ENCODE measurements around the gene ZSWIM6.

The ZSWIM6 gene

GRCh38 chr5:61567337-61567736, 235.3 kb downstream of the ZSWIM6 start:
- DNase-seq = no peak

DNA sequence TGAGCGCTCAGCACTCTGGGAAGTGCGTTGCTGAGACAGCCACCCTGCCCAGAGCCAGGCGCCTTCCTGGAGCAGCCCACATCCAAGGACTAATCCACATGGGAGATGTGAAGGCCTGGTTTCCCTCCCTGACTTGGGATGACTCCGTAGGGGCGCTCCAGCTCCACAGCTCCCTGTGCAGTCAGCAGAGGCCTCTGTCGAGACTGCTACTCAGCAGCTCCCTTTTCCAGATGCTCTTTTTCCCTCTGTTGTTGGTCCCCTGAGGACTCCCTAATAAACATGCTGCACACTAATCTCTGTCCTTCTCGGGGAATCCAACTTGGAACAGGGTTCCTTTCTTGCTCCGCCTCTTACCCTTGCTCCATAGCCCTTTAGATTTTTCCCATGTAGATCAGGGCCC, 237.3 kb downstream of the ZSWIM6 start:
- no peak for DNase-seq

- no peak for DNase-seq
Observed at GRCh38 chr5:61570767-61571166, 238.7 kb downstream of the ZSWIM6 start.

- DNase-seq = no peak
Observed at GRCh38 chr5:61572959-61573358, 240.9 kb downstream of the ZSWIM6 start.

GRCh38 chr5:61575103-61575502, 243.0 kb downstream of the ZSWIM6 start:
- no peak for DNase-seq

- DNase-seq = no peak
Observed at GRCh38 chr5:61575581-61575980, 243.5 kb downstream of the ZSWIM6 start.

DNA sequence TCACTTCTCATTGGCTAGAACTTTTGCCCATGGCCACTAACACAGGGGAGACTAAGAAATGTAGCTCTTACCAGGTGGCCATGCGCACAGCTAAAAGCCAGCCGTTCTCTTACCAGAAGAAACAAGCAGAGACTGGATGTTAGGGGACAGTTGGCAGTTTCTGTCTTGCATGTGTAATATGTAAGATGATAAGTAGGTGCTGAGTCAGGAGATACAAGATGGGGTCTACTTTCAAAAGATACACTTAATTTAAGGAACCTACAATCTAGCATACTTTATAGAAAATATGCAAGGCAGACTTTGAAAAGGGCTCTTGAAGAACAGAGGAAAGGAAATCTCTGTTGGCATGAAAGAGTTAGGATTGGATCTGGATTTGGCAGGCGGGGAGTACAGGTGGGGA, 244.5 kb downstream of the ZSWIM6 start:
- DNase-seq = no peak

- DNase-seq = no peak
Observed at GRCh38 chr5:61578858-61579503, 246.9 kb downstream of the ZSWIM6 start.

GRCh38 chr5:61582205-61582820, 250.3 kb downstream of the ZSWIM6 start:
- no peak for DNase-seq

- DNase-seq = no peak
Observed at GRCh38 chr5:61582887-61583286, 250.8 kb downstream of the ZSWIM6 start.

DNA sequence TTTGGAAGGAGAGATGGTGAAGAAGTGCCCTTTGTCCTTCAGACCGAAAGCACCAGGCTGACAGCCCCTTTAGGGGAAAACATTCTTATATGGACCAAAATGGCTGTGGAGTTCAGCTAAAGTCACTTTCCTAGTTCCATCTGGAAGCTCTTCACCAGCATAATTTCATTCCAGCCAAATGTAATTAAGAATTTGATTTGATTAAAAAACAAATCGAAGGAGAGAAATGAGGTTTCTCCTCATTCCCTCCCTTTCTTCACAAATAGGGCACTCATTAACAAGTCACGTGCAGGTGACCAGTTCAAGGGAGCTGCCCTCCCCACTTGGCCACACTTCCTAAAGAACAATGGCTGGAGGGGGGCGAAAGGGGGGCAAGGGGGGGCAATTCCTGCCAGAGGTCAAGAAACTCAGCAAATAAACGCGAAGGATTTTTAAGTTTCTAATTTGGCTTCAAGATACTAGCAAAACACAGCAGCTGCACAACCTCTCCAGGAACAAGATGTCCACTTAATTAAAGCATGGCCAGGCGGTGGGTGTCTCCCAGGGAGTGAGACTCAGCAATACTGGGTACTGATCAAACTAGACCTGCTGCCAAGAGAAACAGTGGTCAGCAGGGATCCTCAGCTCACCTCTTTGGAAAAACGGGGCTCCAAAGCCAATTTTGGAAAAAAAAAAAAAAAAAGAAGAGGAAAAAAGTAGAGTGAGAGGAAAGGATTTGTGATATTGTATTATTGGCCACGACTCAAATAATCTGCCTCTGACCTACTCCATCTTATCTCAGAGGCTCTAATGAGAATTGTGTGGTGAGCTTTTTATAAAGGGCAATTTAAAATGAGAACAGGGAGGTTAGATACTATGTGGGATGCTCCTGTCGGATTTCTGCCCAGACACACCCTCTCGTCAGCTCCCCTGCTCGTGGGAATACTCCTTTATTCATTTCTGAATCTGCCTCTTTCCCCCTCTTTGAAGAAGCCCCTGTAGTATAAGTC, 254.3 kb downstream of the ZSWIM6 start:
- no peak for DNase-seq

- DNase-seq = no peak
Observed at GRCh38 chr5:61587125-61587524, 255.1 kb downstream of the ZSWIM6 start.

DNA sequence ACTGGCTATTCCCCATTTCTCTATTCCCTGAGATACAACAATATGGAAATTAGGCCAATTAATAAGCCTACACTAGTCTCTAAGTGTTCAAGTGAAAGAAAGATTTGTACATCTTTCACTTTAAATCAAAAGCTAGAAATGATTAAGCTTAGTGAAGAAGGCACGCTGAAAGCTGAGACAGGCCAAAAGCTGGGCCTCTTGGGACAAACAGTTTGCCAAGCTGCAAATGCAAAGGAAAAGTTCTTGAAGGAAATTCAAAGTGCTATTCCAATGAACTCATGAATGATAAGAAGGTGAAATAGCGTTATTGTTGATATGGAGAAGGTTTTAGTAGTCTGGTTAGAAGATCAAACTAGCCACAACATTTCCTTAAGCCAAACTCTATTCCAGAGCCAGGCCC, 256.2 kb downstream of the ZSWIM6 start:
- DNase-seq = no peak

- DNase-seq = no peak
Observed at GRCh38 chr5:61589946-61590345, 257.9 kb downstream of the ZSWIM6 start.

DNA sequence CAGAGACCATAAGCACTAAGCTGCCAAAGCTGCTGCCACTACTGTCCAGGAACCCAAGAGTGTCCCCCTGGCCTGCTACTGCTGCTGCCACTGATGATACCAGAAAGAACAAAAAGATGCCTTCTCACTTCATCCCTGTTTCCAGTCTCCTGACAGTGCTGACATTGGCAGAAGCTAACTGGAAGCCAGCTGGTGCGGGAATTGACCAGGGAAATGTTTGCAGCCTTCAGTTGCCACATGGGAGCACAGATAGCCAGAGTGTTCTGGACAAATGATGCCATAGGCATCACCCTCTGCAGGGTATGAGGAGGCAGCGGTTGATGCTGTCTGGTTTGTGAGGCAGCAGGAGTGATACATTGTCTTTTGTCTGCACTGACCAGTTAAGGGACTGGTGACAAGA, 258.4 kb downstream of the ZSWIM6 start:
- DNase-seq = no peak

DNA sequence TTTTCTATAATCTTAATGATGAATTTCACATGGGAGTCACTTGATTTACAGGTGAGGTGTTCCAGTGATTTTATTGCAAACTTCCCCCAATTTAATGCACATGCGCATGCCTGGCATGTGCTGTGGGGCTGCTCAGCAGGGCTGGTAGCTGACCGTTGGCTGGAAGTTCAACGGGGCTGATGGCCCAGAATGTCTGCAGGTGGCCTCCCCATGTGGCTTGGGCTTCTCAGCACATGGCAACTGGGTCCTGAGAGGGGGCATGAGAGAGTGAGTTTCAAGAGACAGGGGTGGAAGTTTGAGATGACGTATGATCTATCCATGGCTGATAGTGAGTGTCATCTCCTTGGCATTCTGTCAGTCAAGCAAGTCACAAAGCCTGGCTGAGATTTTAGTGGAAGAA, 259.8 kb downstream of the ZSWIM6 start:
- DNase-seq = no peak

DNA sequence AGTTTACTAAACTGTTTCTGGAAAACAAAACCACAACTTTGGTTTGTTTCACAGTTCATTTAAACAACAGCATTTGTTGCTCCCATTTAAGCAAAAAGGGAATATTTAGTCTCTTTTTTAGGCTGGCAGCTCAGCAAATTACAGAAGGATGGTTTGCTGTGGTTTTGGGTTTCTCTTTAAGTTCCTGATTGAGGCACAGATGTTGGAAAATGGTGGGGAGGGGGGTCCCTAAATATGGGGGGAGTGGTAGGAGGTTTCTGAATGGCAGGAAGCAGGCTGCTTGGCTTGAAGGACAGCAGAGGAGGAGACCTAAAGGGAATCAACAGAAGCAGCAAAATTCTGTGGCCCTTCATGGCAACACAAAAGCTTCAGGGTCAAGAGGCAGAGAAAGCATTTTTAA, 263.4 kb downstream of the ZSWIM6 start:
- no peak for DNase-seq
